Neural cell (in vitro differentiated cells): Measurements from ENCODE around the gene TPPP3. TPM values are rescaled to one million over a fixed set of nuclear protein-coding genes. Genes with fewer than 3 reads are reported as not detected.
"Not testable (repeated sequence)": the region's sequence is repeated elsewhere in the genome, so short reads cannot be mapped to it uniquely, and the experiment has no call there.

Experiments used
- H2AFZ ChIP-seq: fragments of 200-600, 300-800 bp; sonication (generic), shearing (Covaris generic); 2 replicates; pipeline ENCODE4 v1.6.0; 2014; ENCODE audit warnings: low read depth, mild to moderate bottlenecking, antibody characterized with exemption, low read length, moderate library complexity
- H3F3A ChIP-seq: fragments of 200-600 bp; shearing (Covaris generic); 2 replicates; pipeline ENCODE4 v1.6.1; 2016; ENCODE audit warnings: mild to moderate bottlenecking, moderate library complexity, mixed read lengths, antibody characterized with exemption, low read length; ENCODE audit not compliant: insufficient read depth, poor library complexity, severe bottlenecking
- H3K27ac ChIP-seq: fragments of 200-600, 300-800 bp; sonication (generic), shearing (Covaris generic); 2 replicates; pipeline ENCODE4 v1.5.1; 2014; ENCODE audit warnings: mild to moderate bottlenecking, low read length, moderate library complexity
- H3K27me3 ChIP-seq: fragments of 300-800, 200-600 bp; sonication (generic), shearing (Covaris generic); 2 replicates; pipeline ENCODE4 v1.6.0; 2014; ENCODE audit warnings: mild to moderate bottlenecking, low read depth, low read length, moderate library complexity; ENCODE audit not compliant: insufficient read depth
- H3K36me3 ChIP-seq: fragments of 300-800, 200-600 bp; sonication (generic), shearing (Covaris generic); 2 replicates; pipeline ENCODE4 v1.5.1; 2014; ENCODE audit warnings: mild to moderate bottlenecking, antibody characterized with exemption, low read length, moderate library complexity; ENCODE audit not compliant: insufficient read depth
- H3K4me2 ChIP-seq: fragments of 300-800, 200-600 bp; sonication (generic), shearing (Covaris generic); 2 replicates; pipeline ENCODE4 v1.6.0; 2014; ENCODE audit warnings: mild to moderate bottlenecking, low read length
- H3K4me3 ChIP-seq: fragments of 300-800, 200-600 bp; sonication (generic), shearing (Covaris generic); 2 replicates; pipeline ENCODE4 v1.5.1; 2014; ENCODE audit warnings: mild to moderate bottlenecking, low read length, moderate library complexity
- H3K79me2 ChIP-seq: fragments of 200-600 bp; shearing (Covaris generic); replicated peaks from 2 replicates; pipeline ENCODE4 v1.6.0; 2014; ENCODE audit warnings: mild to moderate bottlenecking, low read length, moderate library complexity; ENCODE audit not compliant: insufficient read depth
- H3K9ac ChIP-seq: fragments of 300-800, 200-600 bp; sonication (generic), shearing (Covaris generic); 2 replicates; pipeline ENCODE4 v1.6.1; 2016; ENCODE audit warnings: mild to moderate bottlenecking, low read length, mixed read lengths
- H3K9me2 ChIP-seq: fragments of 200-600 bp; shearing (Covaris generic); 2 replicates; pipeline ENCODE4 v1.6.1; 2016; ENCODE audit warnings: mild to moderate bottlenecking, low read length, mixed read lengths; ENCODE audit not compliant: insufficient read depth
- H3K9me3 ChIP-seq: fragments of 200-600, 300-800 bp; sonication (generic), shearing (Covaris generic); 2 replicates; pipeline ENCODE4 v1.6.1; 2016; ENCODE audit warnings: mild to moderate bottlenecking, mixed run types, low read length, moderate library complexity, mixed read lengths
- H4K20me1 ChIP-seq: fragments of 200-600 bp; shearing (Covaris generic); 2 replicates; pipeline ENCODE4 v1.6.1; 2016; ENCODE audit warnings: mild to moderate bottlenecking, mixed run types; ENCODE audit not compliant: insufficient read depth
- EP300 ChIP-seq: fragments of 450-650 bp; conservative IDR thresholded peaks from 2 replicates; pipeline ENCODE4 v1.6.1; 2014; ENCODE audit warnings: antibody characterized with exemption, mild to moderate bottlenecking, moderate library complexity; ENCODE audit not compliant: poor library complexity, severe bottlenecking
- EZH2 ChIP-seq: fragments of 200-600, 300-800 bp; shearing (Covaris generic), sonication (generic); IDR thresholded peaks from 2 replicates; pipeline ENCODE4 v1.6.1; 2014; ENCODE audit warnings: antibody characterized with exemption, low read length, borderline replicate concordance, mild to moderate bottlenecking; ENCODE audit not compliant: insufficient read depth, poor library complexity, severe bottlenecking
- MXI1 ChIP-seq: fragments of 450-650 bp; conservative IDR thresholded peaks from 2 replicates; pipeline ENCODE4 v1.6.1; 2014; ENCODE audit warnings: antibody characterized with exemption, mild to moderate bottlenecking; ENCODE audit not compliant: poor library complexity, severe bottlenecking
- POLR2AphosphoS5 ChIP-seq: IDR thresholded peaks from 2 replicates; pipeline ENCODE4 v1.6.1; 2012
- RAD21 ChIP-seq: fragments of 450-650 bp; conservative IDR thresholded peaks from 2 replicates; pipeline ENCODE4 v1.6.1; 2014; ENCODE audit warnings: antibody characterized with exemption, mild to moderate bottlenecking, moderate library complexity
- SMC3 ChIP-seq: fragments of 450-650 bp; conservative IDR thresholded peaks from 2 replicates; pipeline ENCODE4 v1.6.1; 2014; ENCODE audit warnings: antibody characterized with exemption, mild to moderate bottlenecking, moderate library complexity; ENCODE audit not compliant: poor library complexity
- TAF1 ChIP-seq: IDR thresholded peaks from 2 replicates; pipeline ENCODE4 v1.6.1; 2012; ENCODE audit warnings: low read depth
- polyA plus RNA-seq: library from polyadenylated mRNA; depleted of rRNA; stranded (reverse); fragments of >200 nt; gene quantifications from 2 replicates; pipeline ENCODE4 v1.2.3, GENCODE V29; 2014
- TF ChIP-seq, protein P1 (sequence below): fragments of 450-650 bp; IDR thresholded peaks from 2 replicates; pipeline ENCODE4 v1.5.1; 2014; ENCODE audit warnings: antibody characterized with exemption, mild to moderate bottlenecking, moderate library complexity; ENCODE audit not compliant: poor library complexity, severe bottlenecking
- TF ChIP-seq, protein P2 (sequence below): IDR thresholded peaks from 2 replicates; pipeline ENCODE4 v1.6.1; 2012; ENCODE audit warnings: borderline replicate concordance

The TPPP3 gene
- polyA plus RNA-seq, 1 donor from 2014 or later: 2.7 TPM

DNA sequence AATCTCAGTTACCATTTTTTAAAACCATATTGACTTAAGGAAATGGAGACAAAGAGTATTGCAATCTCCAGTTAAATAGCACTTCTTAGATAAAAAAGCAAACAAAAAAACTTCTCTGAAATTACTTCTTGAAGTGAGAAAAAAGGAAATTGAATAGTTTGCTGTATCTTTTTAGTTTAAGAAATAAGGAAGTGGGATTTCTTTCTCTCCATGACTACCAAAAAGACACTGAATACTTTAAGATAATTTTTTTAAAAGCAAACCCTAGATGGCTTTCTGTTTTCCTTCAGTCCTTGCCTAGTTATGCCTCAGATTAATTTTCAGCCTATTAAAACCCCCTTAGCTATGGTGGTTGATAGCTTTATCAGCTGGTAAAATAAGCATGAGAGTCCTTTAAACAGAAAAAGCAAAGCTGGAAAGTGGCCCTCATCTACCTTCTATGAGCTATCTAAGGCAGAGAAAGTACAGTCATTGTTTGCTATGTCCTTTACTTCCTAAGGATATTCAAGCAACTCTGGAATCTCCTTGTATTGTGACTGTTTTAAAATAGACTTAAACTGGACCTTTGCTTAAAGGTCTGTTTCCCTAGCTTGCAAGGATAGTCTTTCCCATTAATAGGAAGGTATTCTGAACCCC, 28.6 kb downstream of the TPPP3 start:
- no peaks in the 10 kb centered on the region for H3F3A ChIP-seq
- H3K27me3 ChIP-seq: no peaks in the 10 kb centered on the region
- H4K20me1 ChIP-seq: no peaks in the 10 kb centered on the region
- no peaks in the 10 kb centered on the region for H3K9me3 ChIP-seq
- no peaks in the 10 kb centered on the region for H3K79me2 ChIP-seq
- no peak overlapping the region for H3K9ac ChIP-seq
- H3K36me3 ChIP-seq: no peaks in the 10 kb centered on the region
- no peaks in the 10 kb centered on the region for H3K9me2 ChIP-seq
- no peak overlapping the region for H3K4me2 ChIP-seq
- H3K27ac ChIP-seq: no peak overlapping the region
- no peak for TF ChIP-seq SMC3
- no peak for TF ChIP-seq TAF1
- TF ChIP-seq MXI1: no peak
- no peak for TF ChIP-seq EZH2
- TF ChIP-seq POLR2AphosphoS5: no peak
- TF ChIP-seq EP300: no peak
- TF ChIP-seq RAD21: no peak
- TF ChIP-seq, protein P1, sequence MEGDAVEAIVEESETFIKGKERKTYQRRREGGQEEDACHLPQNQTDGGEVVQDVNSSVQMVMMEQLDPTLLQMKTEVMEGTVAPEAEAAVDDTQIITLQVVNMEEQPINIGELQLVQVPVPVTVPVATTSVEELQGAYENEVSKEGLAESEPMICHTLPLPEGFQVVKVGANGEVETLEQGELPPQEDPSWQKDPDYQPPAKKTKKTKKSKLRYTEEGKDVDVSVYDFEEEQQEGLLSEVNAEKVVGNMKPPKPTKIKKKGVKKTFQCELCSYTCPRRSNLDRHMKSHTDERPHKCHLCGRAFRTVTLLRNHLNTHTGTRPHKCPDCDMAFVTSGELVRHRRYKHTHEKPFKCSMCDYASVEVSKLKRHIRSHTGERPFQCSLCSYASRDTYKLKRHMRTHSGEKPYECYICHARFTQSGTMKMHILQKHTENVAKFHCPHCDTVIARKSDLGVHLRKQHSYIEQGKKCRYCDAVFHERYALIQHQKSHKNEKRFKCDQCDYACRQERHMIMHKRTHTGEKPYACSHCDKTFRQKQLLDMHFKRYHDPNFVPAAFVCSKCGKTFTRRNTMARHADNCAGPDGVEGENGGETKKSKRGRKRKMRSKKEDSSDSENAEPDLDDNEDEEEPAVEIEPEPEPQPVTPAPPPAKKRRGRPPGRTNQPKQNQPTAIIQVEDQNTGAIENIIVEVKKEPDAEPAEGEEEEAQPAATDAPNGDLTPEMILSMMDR: no peak
- TF ChIP-seq, protein P2, sequence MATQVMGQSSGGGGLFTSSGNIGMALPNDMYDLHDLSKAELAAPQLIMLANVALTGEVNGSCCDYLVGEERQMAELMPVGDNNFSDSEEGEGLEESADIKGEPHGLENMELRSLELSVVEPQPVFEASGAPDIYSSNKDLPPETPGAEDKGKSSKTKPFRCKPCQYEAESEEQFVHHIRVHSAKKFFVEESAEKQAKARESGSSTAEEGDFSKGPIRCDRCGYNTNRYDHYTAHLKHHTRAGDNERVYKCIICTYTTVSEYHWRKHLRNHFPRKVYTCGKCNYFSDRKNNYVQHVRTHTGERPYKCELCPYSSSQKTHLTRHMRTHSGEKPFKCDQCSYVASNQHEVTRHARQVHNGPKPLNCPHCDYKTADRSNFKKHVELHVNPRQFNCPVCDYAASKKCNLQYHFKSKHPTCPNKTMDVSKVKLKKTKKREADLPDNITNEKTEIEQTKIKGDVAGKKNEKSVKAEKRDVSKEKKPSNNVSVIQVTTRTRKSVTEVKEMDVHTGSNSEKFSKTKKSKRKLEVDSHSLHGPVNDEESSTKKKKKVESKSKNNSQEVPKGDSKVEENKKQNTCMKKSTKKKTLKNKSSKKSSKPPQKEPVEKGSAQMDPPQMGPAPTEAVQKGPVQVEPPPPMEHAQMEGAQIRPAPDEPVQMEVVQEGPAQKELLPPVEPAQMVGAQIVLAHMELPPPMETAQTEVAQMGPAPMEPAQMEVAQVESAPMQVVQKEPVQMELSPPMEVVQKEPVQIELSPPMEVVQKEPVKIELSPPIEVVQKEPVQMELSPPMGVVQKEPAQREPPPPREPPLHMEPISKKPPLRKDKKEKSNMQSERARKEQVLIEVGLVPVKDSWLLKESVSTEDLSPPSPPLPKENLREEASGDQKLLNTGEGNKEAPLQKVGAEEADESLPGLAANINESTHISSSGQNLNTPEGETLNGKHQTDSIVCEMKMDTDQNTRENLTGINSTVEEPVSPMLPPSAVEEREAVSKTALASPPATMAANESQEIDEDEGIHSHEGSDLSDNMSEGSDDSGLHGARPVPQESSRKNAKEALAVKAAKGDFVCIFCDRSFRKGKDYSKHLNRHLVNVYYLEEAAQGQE: no peak
- H2AFZ ChIP-seq: no peak overlapping the region
- H3K4me3 ChIP-seq: no peak overlapping the region

DNA sequence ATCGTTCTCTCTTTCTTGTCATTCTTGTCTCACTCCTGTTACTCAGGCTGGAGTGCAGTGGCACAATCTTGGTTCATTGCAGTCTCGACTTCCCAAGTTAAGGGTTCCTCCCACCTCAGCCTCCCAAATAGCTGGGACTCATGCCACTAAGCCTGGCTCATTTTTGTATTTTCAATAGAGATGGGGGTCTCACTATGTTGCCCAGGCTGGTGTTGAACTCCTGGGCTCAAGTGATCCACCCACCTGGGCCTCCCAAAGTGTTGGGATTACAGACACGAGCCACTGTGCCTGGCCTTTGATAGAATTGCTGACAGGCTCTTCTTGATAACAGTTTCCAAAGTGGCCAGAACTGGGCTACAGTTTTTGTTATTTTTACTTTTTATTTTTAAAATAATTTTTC, 32.3 kb downstream of the TPPP3 start:
- TF ChIP-seq POLR2AphosphoS5: no peak
- TF ChIP-seq, protein P2: no peak
- TF ChIP-seq SMC3: no peak
- no peak for TF ChIP-seq EZH2
- TF ChIP-seq MXI1: no peak
- TF ChIP-seq, protein P1: no peak
- no peak for TF ChIP-seq TAF1
- TF ChIP-seq EP300: no peak
- TF ChIP-seq RAD21: no peak

DNA sequence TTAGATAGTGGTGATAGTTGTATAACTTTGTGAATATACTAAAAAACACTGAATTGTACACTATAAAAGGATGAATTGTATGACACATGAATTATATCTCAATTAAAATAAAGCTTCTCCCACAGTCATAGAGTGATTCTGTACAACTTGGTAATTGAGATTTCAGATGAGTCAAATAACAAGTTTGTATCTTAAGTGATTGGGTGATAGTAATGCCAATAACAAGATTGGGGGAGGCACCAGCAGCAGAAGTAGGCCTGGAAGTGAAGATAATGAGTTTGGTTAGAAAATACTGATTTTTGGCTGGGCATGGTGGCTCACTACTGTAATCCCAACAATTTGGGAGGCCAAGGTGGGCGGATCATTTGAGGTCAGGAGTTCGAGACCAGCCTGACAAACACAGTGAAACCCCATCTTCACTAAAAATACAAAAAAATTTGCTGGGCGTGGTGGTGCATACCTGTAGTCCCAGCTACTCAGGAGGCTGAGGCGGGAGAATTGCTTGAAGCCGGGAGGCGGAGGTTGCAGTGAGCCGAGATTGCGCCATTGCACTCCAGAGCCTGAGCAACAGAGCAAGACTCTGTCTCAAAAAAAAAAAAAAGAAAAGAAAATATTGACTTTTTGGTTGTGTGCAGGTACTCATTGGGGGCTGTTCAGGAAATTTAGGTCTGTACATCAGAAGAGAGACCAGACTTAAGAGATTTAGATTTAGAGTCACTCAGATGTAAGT, 33.6 kb downstream of the TPPP3 start:
- H4K20me1 ChIP-seq, H3K4me3 ChIP-seq, H3K9ac ChIP-seq, H2AFZ ChIP-seq, H3K9me3 ChIP-seq, H3K9me2 ChIP-seq, H3K27ac ChIP-seq, H3K4me2 ChIP-seq, H3K36me3 ChIP-seq, H3F3A ChIP-seq, H3K79me2 ChIP-seq, H3K27me3 ChIP-seq: not testable (repeated sequence)

More for the DNA sequence above, 32.3 kb downstream of the TPPP3 start:
- Histone ChIP-seq H3K9me3 (no peaks in the 10 kb centered on the region), H3K9me2 (no peaks in the 10 kb centered on the region), H3K36me3 (no peaks in the 10 kb centered on the region), H3K79me2 (no peaks in the 10 kb centered on the region), H4K20me1 (no peaks in the 10 kb centered on the region), H3K27me3 (no peaks in the 10 kb centered on the region), H2AFZ (no peak overlapping the region), H3F3A (no peaks in the 10 kb centered on the region), H3K9ac (no peak overlapping the region), H3K4me2 (no peak overlapping the region), H3K27ac (no peak overlapping the region), H3K4me3 (no peak overlapping the region)
